Stimulated activated memory B cell treated with anti-CD40 and anti-IgM and Interleukin-4, amounts not matched to agents 10 μg/mL and 1 μg/mL and 100 μg/mL, for 72 hours (primary cell): ENCODE measurements around the gene TTC6.

ENCODE experiments used
- ATAC-seq: fragments of 150-1000 bp; cut with Tn5 transposase; 2 replicates; pipeline ENCODE4 v1.10.0; 2021
- H3K27ac Mint-ChIP-seq: one replicate; pipeline ENCODE4 v1.8.0; 2022; ENCODE audit warnings: mild to moderate bottlenecking, mixed read lengths
- H3K27me3 Mint-ChIP-seq: one replicate; pipeline ENCODE4 v1.8.0; 2022; ENCODE audit warnings: mixed read lengths
- H3K36me3 Mint-ChIP-seq: one replicate; pipeline ENCODE4 v1.8.0; 2022; ENCODE audit warnings: mixed read lengths
- H3K4me1 Mint-ChIP-seq: one replicate; pipeline ENCODE4 v1.8.0; 2022; ENCODE audit warnings: mixed read lengths
- H3K4me3 Mint-ChIP-seq: one replicate; pipeline ENCODE4 v1.8.0; 2022; ENCODE audit warnings: mild to moderate bottlenecking, moderate library complexity, mixed read lengths
- H3K9me3 Mint-ChIP-seq: one replicate; pipeline ENCODE4 v1.8.0; 2022; ENCODE audit warnings: mixed read lengths

The TTC6 gene

DNA sequence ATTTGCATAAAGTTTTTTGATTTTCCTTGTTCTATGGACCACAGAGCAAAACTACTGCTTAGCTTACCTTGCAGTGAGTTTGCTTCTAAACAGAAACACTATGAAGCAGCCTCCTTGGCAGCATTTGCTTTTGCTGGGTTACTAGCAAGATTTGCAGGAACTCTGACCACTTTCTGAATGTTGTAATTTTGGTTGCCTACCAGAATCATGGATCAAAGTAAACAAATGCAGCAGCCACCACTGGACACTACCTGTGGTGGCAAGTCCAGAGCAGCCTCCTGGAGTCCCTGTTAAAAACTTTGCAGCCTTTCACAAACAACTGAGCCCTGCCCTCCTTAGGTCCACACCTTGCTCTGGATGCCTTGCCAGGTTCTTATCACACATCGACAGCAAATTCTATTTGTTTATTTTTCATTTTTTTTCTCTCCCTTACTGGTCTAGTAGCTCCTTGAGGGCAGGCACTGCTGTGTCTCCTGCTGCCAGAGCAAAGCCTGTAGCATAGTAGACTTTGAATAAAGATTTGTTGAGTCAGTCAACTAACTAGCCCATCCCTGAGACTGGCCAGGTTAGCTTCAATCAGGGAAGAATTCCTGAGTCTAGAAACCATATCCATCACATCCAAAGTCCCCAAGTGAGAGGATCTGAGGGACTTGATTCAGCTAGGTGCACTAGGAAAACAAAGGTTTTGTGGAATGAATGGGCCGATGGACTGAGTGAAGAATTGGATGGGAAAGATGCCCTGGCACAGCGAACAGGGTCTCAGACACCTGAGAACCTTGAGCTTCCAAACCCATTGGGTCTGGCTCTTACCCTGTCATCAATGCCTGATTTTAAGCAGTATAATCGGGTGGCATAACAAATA is 5.7 kb downstream of the TTC6 start:
- no peak for ATAC-seq
- no peak overlapping the region for H3K27ac Mint-ChIP-seq
- H3K4me1 Mint-ChIP-seq, result peaks cover 3% of the 10 kb centered on the region
- no peak overlapping the region for H3K4me3 Mint-ChIP-seq
- H3K27me3 Mint-ChIP-seq, result peaks cover 74% of the 10 kb centered on the region
- no peaks in the 10 kb centered on the region for H3K36me3 Mint-ChIP-seq
- H3K9me3 Mint-ChIP-seq, result no peaks in the 10 kb centered on the region

DNA sequence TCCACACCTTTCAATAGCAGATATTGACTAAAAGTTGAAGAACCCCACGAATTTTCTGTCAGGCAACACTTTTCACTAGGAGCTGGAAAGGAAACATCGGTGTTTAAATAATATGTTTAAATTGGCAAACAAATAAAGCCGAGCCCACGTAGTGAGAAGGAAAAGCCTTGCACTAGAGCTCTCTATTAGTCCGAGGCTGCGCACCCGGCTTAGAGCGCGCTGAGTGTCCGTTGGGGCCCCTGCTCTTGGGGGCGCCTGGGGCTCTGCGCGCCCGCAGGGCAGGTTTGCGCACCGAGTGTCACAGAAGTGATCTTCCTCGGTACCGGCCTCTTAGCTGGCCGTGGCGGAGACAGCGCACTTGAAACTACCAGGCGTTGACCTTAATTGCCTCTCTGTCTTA is 6.4 kb downstream of the TTC6 start:
- Mint-ChIP-seq H3K27ac (no peak overlapping the region), H3K36me3 (no peaks in the 10 kb centered on the region), H3K9me3 (no peaks in the 10 kb centered on the region), H3K4me3 (no peak overlapping the region), H3K4me1 (no peaks in the 10 kb centered on the region), H3K27me3 (peaks cover 66% of the 10 kb centered on the region)
- no peak for ATAC-seq

DNA sequence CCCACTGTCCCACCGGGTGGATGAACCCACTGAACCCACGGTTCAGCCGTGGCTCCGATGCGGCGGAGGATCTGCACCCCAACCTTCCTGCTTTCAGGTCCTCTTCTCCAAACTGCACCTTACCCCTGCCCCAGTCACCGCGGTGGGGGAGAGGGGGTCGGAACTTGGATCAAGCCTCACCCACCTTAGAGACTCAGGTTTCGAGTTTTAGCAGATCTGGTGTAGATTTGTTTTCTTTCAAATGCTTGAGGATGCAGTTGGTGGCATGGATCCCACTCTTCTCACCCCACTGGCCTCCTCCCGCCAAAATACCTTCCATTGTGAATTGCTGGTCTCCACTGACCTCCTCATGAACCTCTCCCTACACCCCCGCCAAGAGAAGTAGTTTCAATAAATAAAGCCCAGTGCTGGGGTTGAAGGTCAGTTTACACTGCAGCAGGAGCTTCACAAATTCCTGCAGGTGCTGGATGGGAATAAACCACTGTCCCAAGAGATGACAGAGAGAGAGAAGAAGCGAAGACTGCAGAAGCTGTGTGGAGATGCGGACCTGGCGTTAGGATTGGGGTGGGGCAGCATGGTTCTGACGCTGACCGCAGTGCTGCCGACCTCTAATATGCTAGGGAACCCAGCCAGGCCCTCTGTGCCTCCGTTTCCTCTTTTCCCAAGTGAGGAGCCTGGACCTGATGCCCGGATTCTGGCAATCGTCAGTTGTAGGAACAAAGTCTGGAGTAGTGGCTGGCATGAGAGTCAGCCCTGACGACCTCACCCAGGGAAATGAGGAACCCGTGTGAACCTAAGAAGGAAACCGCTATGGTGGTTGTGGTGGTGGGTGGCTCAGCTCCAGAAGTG is 7.4 kb downstream of the TTC6 start:
- no peaks in the 10 kb centered on the region for H3K9me3 Mint-ChIP-seq
- H3K27me3 Mint-ChIP-seq, result peaks cover 57% of the 10 kb centered on the region
- H3K4me1 Mint-ChIP-seq, result no peaks in the 10 kb centered on the region
- no peak overlapping the region for H3K27ac Mint-ChIP-seq
- no peaks in the 10 kb centered on the region for H3K36me3 Mint-ChIP-seq
- ATAC-seq, result no peak
- no peak overlapping the region for H3K4me3 Mint-ChIP-seq

DNA sequence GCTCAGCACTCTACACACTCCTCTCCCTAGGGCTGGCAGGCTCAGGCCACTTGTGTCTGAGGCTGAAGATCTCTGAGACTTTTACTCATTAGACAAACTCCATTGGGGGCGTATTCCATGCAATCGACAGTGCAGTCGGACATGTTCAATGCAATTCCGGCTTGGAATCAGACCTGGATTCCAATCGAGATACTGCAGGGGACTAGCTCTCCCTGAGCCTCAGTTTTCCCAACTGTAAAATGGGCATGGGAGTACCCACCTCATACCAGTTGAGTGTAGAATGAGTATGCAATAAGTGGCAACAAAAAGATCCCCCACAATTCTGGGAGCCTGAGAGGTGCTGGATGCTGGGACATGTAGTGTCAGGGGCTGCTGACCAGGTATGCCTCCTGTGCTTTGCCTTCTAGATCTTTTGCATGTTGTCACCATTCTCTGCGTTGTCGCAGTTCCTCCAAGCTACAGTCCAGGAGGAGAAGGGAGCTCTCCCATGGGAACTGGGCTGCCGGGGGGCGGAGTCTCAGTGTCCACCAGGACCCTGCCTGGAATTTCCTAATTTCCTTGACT is 8.3 kb downstream of the TTC6 start:
- no peaks in the 10 kb centered on the region for H3K36me3 Mint-ChIP-seq
- ATAC-seq, result no peak
- no peak overlapping the region for H3K27ac Mint-ChIP-seq
- no peaks in the 10 kb centered on the region for H3K9me3 Mint-ChIP-seq
- H3K4me1 Mint-ChIP-seq, result no peaks in the 10 kb centered on the region
- no peak overlapping the region for H3K4me3 Mint-ChIP-seq
- H3K27me3 Mint-ChIP-seq, result peaks cover 47% of the 10 kb centered on the region

DNA sequence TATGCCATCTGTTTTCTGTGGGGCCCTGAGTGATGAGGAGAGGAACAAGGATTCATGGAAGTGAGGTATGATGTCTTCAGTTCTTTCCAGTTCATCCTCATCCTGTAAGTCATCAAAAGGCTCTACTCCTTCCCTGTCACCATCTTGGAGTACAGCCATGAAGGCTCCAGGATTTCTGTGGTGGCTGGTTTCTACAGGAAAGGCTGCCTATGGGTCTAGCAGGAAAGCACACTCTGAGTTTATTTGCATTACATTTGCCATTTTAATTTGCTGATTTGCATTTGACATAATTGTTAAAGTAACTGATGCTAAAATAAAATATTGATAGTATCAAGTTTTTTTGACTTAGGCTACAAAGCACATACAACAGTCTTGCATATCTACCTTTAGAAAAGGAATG is 11.2 kb downstream of the TTC6 start:
- Mint-ChIP-seq H3K27ac (no peak overlapping the region), H3K36me3 (no peaks in the 10 kb centered on the region), H3K9me3 (peaks cover 4% of the 10 kb centered on the region), H3K4me3 (no peak overlapping the region), H3K27me3 (peaks cover 37% of the 10 kb centered on the region), H3K4me1 (no peaks in the 10 kb centered on the region)
- ATAC-seq, result no peak

DNA sequence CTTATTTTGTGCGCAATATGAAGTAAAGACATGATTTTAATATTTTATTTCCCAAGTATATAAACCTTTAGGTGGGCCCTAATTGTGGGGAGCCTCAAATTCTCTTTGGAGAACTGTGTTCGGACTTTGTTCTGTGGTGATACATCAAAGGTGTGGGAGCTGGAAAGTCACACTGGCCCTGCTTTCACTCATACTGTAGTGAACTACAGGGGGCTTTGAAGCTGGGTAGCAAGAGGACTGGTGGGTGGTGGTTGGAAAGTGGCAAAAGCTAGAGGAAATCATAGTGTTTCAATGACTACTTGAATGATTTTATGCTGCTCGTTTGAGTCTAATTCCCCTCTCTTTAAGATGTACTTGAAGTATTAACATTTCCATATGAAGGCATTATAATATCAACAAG is 13.2 kb downstream of the TTC6 start:
- Mint-ChIP-seq H3K4me3 (no peak overlapping the region), H3K27me3 (peaks cover 25% of the 10 kb centered on the region), H3K9me3 (peaks cover 6% of the 10 kb centered on the region), H3K27ac (no peak overlapping the region), H3K36me3 (no peaks in the 10 kb centered on the region), H3K4me1 (no peaks in the 10 kb centered on the region)
- ATAC-seq, result no peak

DNA sequence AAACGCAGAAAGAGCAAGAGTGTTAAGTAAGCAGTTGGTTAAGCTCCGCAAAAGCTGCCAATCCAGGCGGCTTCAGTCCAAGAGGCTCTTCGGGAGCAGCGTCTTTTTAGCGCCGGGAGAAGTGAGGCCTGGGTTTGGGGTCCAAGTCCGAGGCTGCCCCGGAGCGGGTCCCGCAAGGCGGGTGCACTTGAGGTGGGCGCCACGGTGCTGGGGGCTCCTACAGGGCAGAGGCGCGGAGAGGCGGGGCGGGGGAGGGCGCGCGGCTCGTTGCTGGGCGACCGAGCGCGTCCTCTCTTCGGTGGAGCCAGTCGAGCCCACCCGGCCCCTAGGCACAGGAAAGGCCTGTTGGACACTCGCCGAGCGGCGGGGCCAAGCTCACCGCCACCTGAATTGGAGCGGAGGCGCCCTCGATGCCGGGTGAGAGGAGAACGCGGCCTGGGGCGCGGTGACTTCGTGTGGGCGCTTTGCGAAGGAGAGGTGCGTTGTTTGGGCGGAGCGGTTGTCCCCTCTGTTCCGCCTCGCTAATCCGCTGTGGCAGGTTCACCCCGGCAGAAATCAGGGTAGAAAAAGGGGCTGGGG is 15.6 kb downstream of the TTC6 start:
- Mint-ChIP-seq H3K4me1 (no peaks in the 10 kb centered on the region), H3K27me3 (peaks cover 18% of the 10 kb centered on the region), H3K4me3 (no peak overlapping the region), H3K27ac (no peak overlapping the region), H3K9me3 (peaks cover 22% of the 10 kb centered on the region), H3K36me3 (no peaks in the 10 kb centered on the region)
- ATAC-seq, result no peak

DNA sequence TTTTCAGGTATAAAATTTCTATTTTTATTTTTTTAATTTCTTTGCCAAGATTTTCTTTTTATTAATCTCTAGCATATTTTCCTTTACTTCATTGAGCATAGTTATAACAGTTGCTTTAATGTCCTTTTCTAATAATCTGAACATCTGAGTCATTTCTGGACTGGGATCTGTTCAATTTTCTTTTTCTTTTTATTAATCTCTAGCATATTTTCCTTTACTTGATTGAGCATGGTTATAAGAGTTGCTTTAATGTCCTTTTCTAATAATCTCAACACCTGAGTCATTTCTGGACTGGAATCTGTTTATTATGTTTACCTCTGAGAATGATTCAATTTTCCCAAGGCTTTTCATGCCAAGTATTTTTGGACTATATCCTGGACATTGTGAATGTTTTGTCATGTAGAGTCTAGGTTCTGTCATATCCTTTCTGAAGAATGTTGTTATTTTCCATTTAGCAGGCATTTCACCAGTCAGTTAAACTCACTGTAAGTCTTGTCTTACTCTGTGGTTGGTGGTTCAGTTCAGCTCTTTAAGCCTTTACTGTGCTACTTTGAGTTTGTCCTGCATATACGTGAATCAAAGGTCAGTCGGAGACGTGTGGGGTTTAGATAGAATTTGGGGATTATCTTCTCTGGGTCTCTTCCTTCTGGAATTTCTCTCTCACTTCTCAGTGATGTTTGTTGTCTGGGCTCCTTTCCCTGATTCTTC is 20.3 kb downstream of the TTC6 start:
- peaks cover 26% of the 10 kb centered on the region for H3K9me3 Mint-ChIP-seq
- no peaks in the 10 kb centered on the region for H3K4me1 Mint-ChIP-seq
- no peak for ATAC-seq

DNA sequence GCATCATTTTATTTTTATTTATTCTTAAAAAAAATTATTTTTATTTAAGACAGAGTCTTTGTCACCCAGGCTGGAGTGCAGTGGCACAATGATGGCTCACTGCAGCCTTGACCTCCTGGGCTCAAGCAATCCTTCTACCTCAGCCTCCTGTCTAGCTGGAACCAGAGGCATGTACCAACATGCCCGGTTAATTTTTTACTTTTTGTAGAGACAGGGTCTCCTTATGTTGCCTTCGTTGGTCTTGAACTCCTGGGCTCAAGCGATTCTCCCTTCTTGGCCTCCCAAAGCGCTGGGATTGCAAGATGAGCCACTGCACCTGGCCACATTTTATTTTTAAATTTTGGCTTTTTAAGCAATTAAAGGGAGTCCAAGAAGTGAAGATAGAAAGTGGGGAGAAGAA is 21.4 kb downstream of the TTC6 start:
- ATAC-seq, result no peak
- peaks cover 11% of the 10 kb centered on the region for H3K27me3 Mint-ChIP-seq
- no peak overlapping the region for H3K27ac Mint-ChIP-seq
- H3K4me3 Mint-ChIP-seq, result no peak overlapping the region
- H3K4me1 Mint-ChIP-seq, result no peaks in the 10 kb centered on the region
- H3K9me3 Mint-ChIP-seq, result peaks cover 22% of the 10 kb centered on the region
- H3K36me3 Mint-ChIP-seq, result no peaks in the 10 kb centered on the region

More for the DNA sequence above, 20.3 kb downstream of the TTC6 start:
- H3K4me3 Mint-ChIP-seq, result no peak overlapping the region
- H3K36me3 Mint-ChIP-seq, result no peaks in the 10 kb centered on the region
- H3K27ac Mint-ChIP-seq, result no peak overlapping the region
- peaks cover 16% of the 10 kb centered on the region for H3K27me3 Mint-ChIP-seq

DNA sequence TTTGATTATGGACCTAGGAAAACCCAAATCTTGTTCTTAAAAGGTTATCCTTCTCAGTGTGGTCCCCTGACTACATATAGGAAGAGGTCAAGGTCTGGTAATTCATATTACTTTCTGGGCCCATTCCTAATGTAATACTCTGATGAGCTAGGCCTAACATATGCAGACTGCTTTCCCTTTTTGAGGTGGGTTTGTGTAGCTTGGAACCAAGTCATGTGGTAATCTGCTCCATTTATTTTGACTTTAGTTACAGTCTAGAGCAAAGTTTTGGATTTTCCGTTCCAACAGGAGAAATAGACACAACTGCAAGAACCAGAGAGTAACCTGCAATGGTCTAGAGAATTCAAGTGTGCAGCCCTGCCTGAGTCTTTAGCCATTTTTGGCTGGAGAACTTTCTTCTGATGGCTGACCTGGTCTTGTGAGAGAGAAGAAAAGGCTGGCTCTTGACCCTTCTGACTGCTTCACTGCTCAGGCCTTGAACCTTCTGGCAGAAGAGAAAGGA is 22.5 kb downstream of the TTC6 start:
- H3K27ac Mint-ChIP-seq, result no peak overlapping the region
- H3K36me3 Mint-ChIP-seq, result no peaks in the 10 kb centered on the region
- H3K4me1 Mint-ChIP-seq, result no peaks in the 10 kb centered on the region
- no peak for ATAC-seq
- peaks cover 19% of the 10 kb centered on the region for H3K27me3 Mint-ChIP-seq
- H3K9me3 Mint-ChIP-seq, result peaks cover 22% of the 10 kb centered on the region
- no peak overlapping the region for H3K4me3 Mint-ChIP-seq

DNA sequence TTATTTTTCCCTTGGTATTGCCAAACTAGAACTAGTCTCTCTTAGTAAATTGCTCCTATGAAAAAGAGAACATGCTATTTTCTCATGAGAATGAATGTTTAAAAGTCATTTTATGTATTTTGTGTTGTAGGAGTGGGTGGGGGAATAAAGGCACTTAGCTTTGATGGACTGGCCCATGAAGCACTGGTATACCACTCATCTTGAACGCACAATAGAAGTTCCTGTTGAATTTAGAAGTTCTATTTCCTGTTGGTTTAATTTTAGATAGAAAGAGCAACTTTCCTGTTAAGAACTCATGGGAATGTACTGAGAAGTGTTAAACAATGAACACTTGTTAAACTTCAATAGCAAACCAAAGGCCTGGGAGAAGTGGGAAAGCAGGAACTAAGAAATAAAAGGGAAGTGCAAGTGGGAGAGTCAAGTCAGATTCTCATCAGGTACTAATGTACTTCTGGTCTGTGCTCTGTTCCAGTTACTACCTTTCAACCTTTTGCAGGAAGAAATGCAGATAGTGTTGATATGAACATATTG is 23.1 kb downstream of the TTC6 start:
- H3K27me3 Mint-ChIP-seq, result peaks cover 19% of the 10 kb centered on the region
- H3K9me3 Mint-ChIP-seq, result peaks cover 21% of the 10 kb centered on the region
- no peak overlapping the region for H3K27ac Mint-ChIP-seq
- H3K4me1 Mint-ChIP-seq, result no peaks in the 10 kb centered on the region
- no peak overlapping the region for H3K4me3 Mint-ChIP-seq
- no peaks in the 10 kb centered on the region for H3K36me3 Mint-ChIP-seq
- no peak for ATAC-seq

DNA sequence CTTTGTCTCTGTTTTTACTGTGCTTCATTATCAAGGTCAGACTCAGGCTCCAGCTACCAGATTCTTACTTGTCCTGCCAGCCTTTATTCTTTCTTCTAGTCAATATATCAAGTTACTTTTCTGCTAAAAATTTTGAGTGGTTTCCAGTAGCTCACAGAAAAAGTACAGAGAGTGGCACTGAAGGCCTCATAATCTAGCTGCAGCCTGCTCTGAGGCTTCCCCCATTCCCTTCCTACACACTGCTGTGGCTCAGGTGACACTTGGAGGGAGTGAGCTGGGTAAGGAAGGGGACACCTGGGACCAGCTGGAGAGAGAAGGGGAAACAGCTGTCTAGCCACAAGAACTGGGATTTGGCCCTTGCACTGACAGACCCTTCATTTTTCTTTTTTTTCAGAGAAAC is 25.4 kb downstream of the TTC6 start:
- ATAC-seq, result no peak
- Mint-ChIP-seq H3K27me3 (peaks cover 19% of the 10 kb centered on the region), H3K27ac (no peak overlapping the region), H3K36me3 (no peaks in the 10 kb centered on the region), H3K4me1 (no peaks in the 10 kb centered on the region), H3K4me3 (no peak overlapping the region), H3K9me3 (peaks cover 6% of the 10 kb centered on the region)

DNA sequence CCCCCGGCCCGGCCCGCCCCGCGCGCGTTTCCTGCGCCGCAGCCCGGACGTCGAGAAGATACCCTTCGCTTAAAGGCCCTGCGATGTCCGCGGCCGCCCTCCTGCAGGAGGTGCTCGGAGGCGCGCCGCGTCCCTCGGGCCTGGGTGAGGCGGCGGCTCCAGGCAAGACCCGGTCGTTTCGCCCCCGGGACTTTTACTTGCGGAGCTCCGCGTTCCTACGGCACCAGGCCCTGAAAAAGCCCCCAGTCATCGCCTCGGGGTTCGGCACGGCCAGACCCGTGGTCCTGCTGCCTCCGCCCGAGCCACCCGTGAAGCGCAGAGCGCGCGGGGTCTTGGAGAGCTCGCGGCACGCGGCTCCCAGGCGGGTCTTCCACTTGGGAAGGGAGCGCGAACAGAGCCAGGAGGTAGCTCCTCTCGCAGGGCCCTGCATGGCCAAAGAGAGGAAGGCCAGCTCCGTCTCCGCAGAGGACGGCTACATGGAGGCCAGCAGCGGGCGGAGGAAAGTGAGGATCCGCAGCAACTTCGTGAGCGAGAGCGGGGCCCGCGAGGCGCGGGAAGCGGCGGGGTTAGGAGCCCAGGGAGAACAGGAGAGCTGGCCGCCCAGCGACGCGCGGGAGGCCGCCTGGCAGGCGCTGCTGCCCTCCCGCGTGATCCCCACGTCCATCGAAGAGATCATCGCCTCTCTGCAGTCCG is 26.9 kb downstream of the TTC6 start:
- peaks cover 3% of the 10 kb centered on the region for H3K9me3 Mint-ChIP-seq

DNA sequence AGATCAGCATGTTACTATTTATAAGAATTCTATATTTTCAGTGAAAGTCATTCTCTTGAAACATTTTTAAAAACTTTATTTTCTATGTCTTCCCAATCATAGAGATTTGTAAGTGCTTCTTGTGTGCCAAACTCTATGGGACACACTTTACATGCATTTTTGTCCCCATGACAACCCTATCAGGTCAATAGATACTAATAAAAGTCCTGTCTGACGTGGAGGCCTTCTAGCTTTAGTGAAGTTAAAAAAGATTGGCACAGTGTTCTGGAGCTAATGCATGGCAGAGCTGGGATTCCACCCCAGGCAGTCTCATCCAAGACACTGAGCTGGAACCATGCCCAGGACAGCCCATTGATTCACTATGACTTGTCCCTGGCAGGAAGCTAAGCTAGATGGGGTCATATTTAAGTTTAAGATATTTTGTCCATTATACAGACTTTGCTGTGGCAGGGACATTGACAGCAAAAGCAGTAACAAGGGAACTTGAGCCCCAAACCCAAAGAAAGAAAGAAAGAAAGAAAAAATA is 28.1 kb downstream of the TTC6 start:
- no peaks in the 10 kb centered on the region for H3K36me3 Mint-ChIP-seq
- H3K4me1 Mint-ChIP-seq, result no peaks in the 10 kb centered on the region
- no peak overlapping the region for H3K27ac Mint-ChIP-seq
- ATAC-seq, result no peak
- H3K9me3 Mint-ChIP-seq, result peaks cover 3% of the 10 kb centered on the region
- H3K27me3 Mint-ChIP-seq, result peaks cover 19% of the 10 kb centered on the region
- no peak overlapping the region for H3K4me3 Mint-ChIP-seq

More for the DNA sequence above, 26.9 kb downstream of the TTC6 start:
- Mint-ChIP-seq H3K4me3 (no peak overlapping the region), H3K4me1 (no peaks in the 10 kb centered on the region), H3K27me3 (peaks cover 19% of the 10 kb centered on the region), H3K36me3 (no peaks in the 10 kb centered on the region), H3K27ac (no peak overlapping the region)
- ATAC-seq, result no peak
